Adrenal gland (tissue), 19 donors: Measurements from ENCODE around the gene PNPLA3. TPM values are rescaled to one million over a fixed set of nuclear protein-coding genes. Genes with fewer than 3 reads are reported as not detected.

ENCODE experiments used
- DNase-seq, 7 donors: peaks; one replicate each; pipeline ENCODE4 v3.0.0-alpha.2; 2019 to 2020
- H3K27ac ChIP-seq, 5 donors: fragments of 200-600 bp; sonication (generic) in 4 of 5; 1 replicate in 3 of 5; 2 replicates in 2 of 5; pipeline versions ENCODE4 v1.5.1 to v1.8.0; 2016 to 2020; ENCODE audit warnings: mild to moderate bottlenecking in 1 of 5
- H3K27me3 ChIP-seq: fragments of 200-600 bp; 2 replicates; pipeline ENCODE4 v1.8.0; 2021
- H3K36me3 ChIP-seq, 2 donors: fragments of 200-600 bp; replicated peaks in 1 of 2; 1 replicate in 1 of 2; 2 replicates in 1 of 2; pipeline versions ENCODE4 v1.5.1 to v1.8.0; 2018 to 2022
- H3K4me1 ChIP-seq, 2 donors: fragments of 200-600 bp; replicated peaks in 1 of 2; 1 replicate in 1 of 2; 2 replicates in 1 of 2; pipeline versions ENCODE4 v1.5.1 to v1.8.0; 2018 to 2021
- H3K4me3 ChIP-seq, 4 donors: fragments of 200-600 bp; sonication (generic) in 3 of 4; one replicate each; pipeline ENCODE4 v1.5.1; 2016 to 2018
- H3K9me3 ChIP-seq, 3 donors: fragments of 200-600 bp; sonication (generic) in 1 of 3; replicated peaks in 1 of 3; 1 replicate in 2 of 3; 2 replicates in 1 of 3; pipeline versions ENCODE4 v1.5.1 to v1.8.0; 2016 to 2021
- POLR2A ChIP-seq, 2 donors: fragments of 450-650 bp; IDR thresholded peaks; one replicate each; pipeline ENCODE4 v1.6.1; 2017; ENCODE audit warnings: antibody characterized with exemption in 2 of 2, mild to moderate bottlenecking in 2 of 2, moderate library complexity in 1 of 2
- WGBS, 4 donors: extraction: QIAGEN DNeasy Blood & Tissue Kit in 2 of 4; methylation state at CpG; one replicate each; pipeline versions ENCODE4 v1.1.5 to v1.1.7; 2013 to 2017; 5-methylcytosine and 5-hydroxymethylcytosine counted together
- intact Hi-C, 2 donors: fragments of 100-400 bp; cut with DNase I; formaldehyde crosslinking; loops; one replicate each; pipeline versions ENCODE4 v1.14.1 to v1.15.0; 2022 to 2023
- long read RNA-seq, 10 donors: library from polyadenylated mRNA in 3 of 10; unstranded in 2 of 10; stranded (forward) in 1 of 10; transcript quantifications; one replicate each; pipeline ENCODE4 v2.0.0 and lab custom pipeline, GENCODE V29; 2021 to 2026
- polyA plus RNA-seq, 3 donors: library from polyadenylated mRNA; stranded (reverse); fragments of 200-250 nt in 2 of 3; fragments of 350-450 nt in 1 of 3; fragmentation: Illumina TruSeq in 1 of 3; extraction: RNeasy Lipid Tissue Mini Kit (QIAGEN cat#74804) in 1 of 3; gene quantifications; one replicate each; pipeline ENCODE4 v1.2.3, GENCODE V29; 2013 to 2014
- total RNA-seq, 9 donors: library from RNA; depleted of rRNA in 4 of 9; stranded (reverse); fragments of >200 nt in 4 of 9; fragments of 120-200 nt in 1 of 9; fragmentation: NEBNext Ultra II Directional in 1 of 9; extraction: Animal tissue kit (Norgen Biotek cat#: 25700) in 1 of 9; gene quantifications; one replicate each; pipeline versions ENCODE4 v1.1.0 to v1.2.4, GENCODE V29; 2013 to 2023
- TF ChIP-seq, protein P1 (sequence below), 6 experiments: fragments of 450-650 bp in 4 of 6; fragments of 200-600 bp in 2 of 6; sonication (generic) in 1 of 6; IDR thresholded peaks; 1 replicate in 5 of 6; 2 replicates in 1 of 6; pipeline versions ENCODE4 v1.5.1 to v1.8.0; 2016 to 2021; ENCODE audit warnings: antibody characterized with exemption in 6 of 6, mild to moderate bottlenecking in 2 of 6, moderate library complexity in 1 of 6
- donor health status: healthy with polysubstance abuse.
- donor health status: Bipolar disorder and iron deficiency.
- donor health status: DM: yes; HTN: yes; CAD: no.
- donor health status: DM: no; HTN: no; CAD: no.
- donor health status: DM: no; HTN: no; CAD: no.
- donor health status: DM: yes; HTN: yes; CAD: no.

PNPLA3 gene, protein sequence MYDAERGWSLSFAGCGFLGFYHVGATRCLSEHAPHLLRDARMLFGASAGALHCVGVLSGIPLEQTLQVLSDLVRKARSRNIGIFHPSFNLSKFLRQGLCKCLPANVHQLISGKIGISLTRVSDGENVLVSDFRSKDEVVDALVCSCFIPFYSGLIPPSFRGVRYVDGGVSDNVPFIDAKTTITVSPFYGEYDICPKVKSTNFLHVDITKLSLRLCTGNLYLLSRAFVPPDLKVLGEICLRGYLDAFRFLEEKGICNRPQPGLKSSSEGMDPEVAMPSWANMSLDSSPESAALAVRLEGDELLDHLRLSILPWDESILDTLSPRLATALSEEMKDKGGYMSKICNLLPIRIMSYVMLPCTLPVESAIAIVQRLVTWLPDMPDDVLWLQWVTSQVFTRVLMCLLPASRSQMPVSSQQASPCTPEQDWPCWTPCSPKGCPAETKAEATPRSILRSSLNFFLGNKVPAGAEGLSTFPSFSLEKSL
- total RNA-seq (1 to 10 TPM in 3 of 9 donors, under 1 TPM in 5, not detected in 1; 0.15 to 2.9 (median 0.48) TPM), polyA plus RNA-seq (1 to 10 TPM in 1 of 3 donors, under 1 TPM in 2; 0.27 to 4.4 (median 0.32) TPM)
- long read RNA-seq, donor 1, partial matches to known transcripts: 0 of 1 reads
- long read RNA-seq, donor 1, other reads (novel, unspliced or antisense): 0 of 1 reads
- long read RNA-seq, donor 2, partial matches to known transcripts: 0 of 1 reads
- long read RNA-seq, donor 2, other reads (novel, unspliced or antisense): 0 of 1 reads
- long read RNA-seq, donor 3: 0 reads
- long read RNA-seq, donor 4: 0 reads
- long read RNA-seq, donor 5: 0 reads
- long read RNA-seq, donor 6: 0 reads
- long read RNA-seq, donor 7: 0 reads
- long read RNA-seq, donor 8, partial matches to known transcripts: 0 of 2 reads
- long read RNA-seq, donor 8, other reads (novel, unspliced or antisense): 0 of 2 reads
- long read RNA-seq, donor 9: 0 reads
- long read RNA-seq, donor 10: 0 reads

- H3K27me3 ChIP-seq: no peaks in the 10 kb centered on the region
- no peaks in the 10 kb centered on the region for H3K9me3 ChIP-seq
- intact Hi-C loops: no loop called here
- peak; percentile 59 to 77 for TF ChIP-seq POLR2A (IDR thresholded peaks at IDR 0.05)
- TF ChIP-seq, protein P1, sequence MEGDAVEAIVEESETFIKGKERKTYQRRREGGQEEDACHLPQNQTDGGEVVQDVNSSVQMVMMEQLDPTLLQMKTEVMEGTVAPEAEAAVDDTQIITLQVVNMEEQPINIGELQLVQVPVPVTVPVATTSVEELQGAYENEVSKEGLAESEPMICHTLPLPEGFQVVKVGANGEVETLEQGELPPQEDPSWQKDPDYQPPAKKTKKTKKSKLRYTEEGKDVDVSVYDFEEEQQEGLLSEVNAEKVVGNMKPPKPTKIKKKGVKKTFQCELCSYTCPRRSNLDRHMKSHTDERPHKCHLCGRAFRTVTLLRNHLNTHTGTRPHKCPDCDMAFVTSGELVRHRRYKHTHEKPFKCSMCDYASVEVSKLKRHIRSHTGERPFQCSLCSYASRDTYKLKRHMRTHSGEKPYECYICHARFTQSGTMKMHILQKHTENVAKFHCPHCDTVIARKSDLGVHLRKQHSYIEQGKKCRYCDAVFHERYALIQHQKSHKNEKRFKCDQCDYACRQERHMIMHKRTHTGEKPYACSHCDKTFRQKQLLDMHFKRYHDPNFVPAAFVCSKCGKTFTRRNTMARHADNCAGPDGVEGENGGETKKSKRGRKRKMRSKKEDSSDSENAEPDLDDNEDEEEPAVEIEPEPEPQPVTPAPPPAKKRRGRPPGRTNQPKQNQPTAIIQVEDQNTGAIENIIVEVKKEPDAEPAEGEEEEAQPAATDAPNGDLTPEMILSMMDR (IDR thresholded peaks at IDR 0.05): no peak
- peak; percentile 88 to 95 (median 93) for DNase-seq
- no peaks in the 10 kb centered on the region for H3K36me3 ChIP-seq
- WGBS, 4 donors: 0 to 9% (median 2%) methylated on average over 13 to 100 of the region's 100 CpGs
- peaks cover 6 to 7% of the 10 kb centered on the region in 2 donors for H3K4me1 ChIP-seq
- peak within 1 kb of the TSS in 2 of 4 donors; percentile 50 to 60 for H3K4me3 ChIP-seq
- peak within 1 kb of the TSS in 2 of 5 donors; percentile 12 to 74 for H3K27ac ChIP-seq
These were observed at the start of gene PNPLA3 for GRCh38 chr22:43923631-43924464. Gene PNPLA3 (plus strand): TSS chr22:43923805. CDS start chr22:43923912, 107 bp downstream.

- intact Hi-C loops: no loop called here
- no peaks in the 10 kb centered on the region for H3K4me1 ChIP-seq
- TF ChIP-seq, protein P1 (IDR thresholded peaks at IDR 0.05): no peak
- no peak for DNase-seq
- 57 to 82% (median 70%) methylated on average over 4 to 5 of the region's 5 CpGs for WGBS, 4 donors
- no peak overlapping the region for H3K27ac ChIP-seq
- H3K27me3 ChIP-seq: no peaks in the 10 kb centered on the region
- H3K36me3 ChIP-seq: no peaks in the 10 kb centered on the region
- H3K4me3 ChIP-seq: no peak overlapping the region
- no peaks in the 10 kb centered on the region for H3K9me3 ChIP-seq
These were observed 46.6 kb upstream of the PNPLA3 start for GRCh38 chr22:43876866-43877509.

DNA sequence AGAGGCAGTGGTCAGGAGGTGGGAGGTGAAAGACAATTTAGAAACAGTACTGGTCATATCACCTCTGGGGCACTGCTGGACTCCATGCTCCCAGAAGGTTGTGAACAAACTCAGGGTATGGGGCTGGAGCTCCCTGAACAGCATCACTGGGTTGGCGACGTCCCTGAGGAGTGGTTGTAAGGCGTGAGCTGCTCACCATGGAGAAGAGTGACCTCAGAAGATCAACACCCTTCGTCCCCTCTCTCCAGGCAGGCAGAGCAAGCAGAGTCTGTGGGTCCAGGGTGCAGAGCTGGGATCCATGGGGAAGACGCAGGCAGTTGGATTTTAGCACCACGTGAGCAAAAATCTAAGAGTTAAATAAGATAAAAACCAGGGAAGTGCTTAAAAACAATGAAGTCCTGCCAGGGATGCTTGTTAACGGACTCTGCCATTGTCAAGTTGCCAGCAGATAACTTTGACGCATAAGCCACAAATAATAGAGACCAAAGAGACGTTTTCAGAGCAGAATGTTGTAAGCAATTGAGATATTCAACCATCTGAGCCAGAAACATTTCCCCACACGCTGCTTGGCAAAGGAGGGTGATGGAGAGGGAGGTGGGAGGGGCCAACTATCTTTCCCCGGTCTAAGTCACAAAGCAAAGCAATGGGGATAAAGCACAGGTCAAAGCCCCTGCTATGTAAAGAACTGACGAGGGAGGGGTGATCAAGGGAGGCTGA lies 45.4 kb upstream of the PNPLA3 start:
- no peaks in the 10 kb centered on the region for H3K27me3 ChIP-seq
- no peaks in the 10 kb centered on the region for H3K4me1 ChIP-seq
- DNase-seq: peak in 2 of 7 donors; percentile 1 to 5
- H3K9me3 ChIP-seq: no peaks in the 10 kb centered on the region
- no peak overlapping the region for H3K4me3 ChIP-seq
- 50 to 63% (median 59%) methylated on average over 8 to 12 of the region's 12 CpGs for WGBS, 4 donors
- TF ChIP-seq, protein P1 (IDR thresholded peaks at IDR 0.05): no peak
- no peak for TF ChIP-seq POLR2A (IDR thresholded peaks at IDR 0.05)
- H3K36me3 ChIP-seq: no peaks in the 10 kb centered on the region
- H3K27ac ChIP-seq: no peak overlapping the region
- intact Hi-C loops: no loop called here
